ENCODE data around the gene SAMD5. TPM values are rescaled to one million over a fixed set of nuclear protein-coding genes. Genes with fewer than 3 reads are reported as not detected.
A peak's percentile ranks its signal among the peaks of the same experiment; 100 is the strongest.

The SAMD5 gene
- total RNA-seq, 1 experiment from 2014 or later: 6.1 TPM

DNA sequence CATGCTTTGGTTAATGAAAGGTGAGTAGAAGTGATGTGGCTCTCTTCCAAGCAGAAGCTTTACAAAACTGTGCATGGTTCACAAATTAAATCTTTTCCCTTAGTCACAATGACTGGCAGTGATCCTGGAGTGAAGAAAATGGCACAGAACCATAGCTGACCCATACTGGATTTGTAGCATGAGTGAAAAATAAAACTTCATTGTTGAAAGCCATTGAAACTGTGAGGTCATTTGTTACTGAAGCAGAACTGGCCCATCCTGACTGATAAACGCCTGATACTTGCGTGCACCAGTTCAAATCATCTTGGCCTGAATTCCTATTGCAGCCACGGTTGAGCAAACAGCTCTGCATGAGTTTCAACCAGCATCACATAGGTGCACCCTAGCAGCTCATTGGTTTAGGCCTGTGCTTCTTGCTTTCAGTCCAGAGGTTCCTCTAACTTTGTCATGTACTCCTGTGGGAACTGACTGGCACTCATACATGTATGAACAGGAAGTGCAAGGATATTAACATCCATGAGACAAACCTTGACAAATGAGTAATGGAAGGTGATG is 40.5 kb downstream of the SAMD5 start:
- Histone ChIP-seq H3K27ac (ENCODE audit: low read depth, low read length, poor library complexity, severe bottlenecking) (no peak overlapping the region), H3K9me3 (ENCODE audit: low read depth, low read length, poor library complexity, severe bottlenecking) (no peaks in the 10 kb centered on the region), H3K4me1 (ENCODE audit: insufficient read depth, low read length, poor library complexity, severe bottlenecking) (peaks cover 26% of the 10 kb centered on the region), H3K27me3 (replicated peaks; ENCODE audit: insufficient read depth, low read depth, low read length, poor library complexity) (no peaks in the 10 kb centered on the region), H3K36me3 (ENCODE audit: insufficient read depth, low read length, poor library complexity, severe bottlenecking) (no peaks in the 10 kb centered on the region), H3K4me3 (ENCODE audit: low read depth, low read length, poor library complexity, severe bottlenecking) (no peak overlapping the region)
- no TSS peak for BruUV-seq (replicated peaks)
- ChIA-PET CTCF (no interaction called here), POLR2A (ENCODE audit: low non-redundant PET) (interaction anchor here (0.6 kb wide), 1 partner anchor 9 kb away, joined by 3 read pairs; no protein-coding TSS in a partner anchor)
- TF ChIP-seq, protein P1, sequence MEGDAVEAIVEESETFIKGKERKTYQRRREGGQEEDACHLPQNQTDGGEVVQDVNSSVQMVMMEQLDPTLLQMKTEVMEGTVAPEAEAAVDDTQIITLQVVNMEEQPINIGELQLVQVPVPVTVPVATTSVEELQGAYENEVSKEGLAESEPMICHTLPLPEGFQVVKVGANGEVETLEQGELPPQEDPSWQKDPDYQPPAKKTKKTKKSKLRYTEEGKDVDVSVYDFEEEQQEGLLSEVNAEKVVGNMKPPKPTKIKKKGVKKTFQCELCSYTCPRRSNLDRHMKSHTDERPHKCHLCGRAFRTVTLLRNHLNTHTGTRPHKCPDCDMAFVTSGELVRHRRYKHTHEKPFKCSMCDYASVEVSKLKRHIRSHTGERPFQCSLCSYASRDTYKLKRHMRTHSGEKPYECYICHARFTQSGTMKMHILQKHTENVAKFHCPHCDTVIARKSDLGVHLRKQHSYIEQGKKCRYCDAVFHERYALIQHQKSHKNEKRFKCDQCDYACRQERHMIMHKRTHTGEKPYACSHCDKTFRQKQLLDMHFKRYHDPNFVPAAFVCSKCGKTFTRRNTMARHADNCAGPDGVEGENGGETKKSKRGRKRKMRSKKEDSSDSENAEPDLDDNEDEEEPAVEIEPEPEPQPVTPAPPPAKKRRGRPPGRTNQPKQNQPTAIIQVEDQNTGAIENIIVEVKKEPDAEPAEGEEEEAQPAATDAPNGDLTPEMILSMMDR (conservative IDR thresholded peaks at IDR 0.05; ENCODE audit: low read depth, low read length): no peak
- TF ChIP-seq EZH2 (IDR thresholded peaks at IDR 0.05; ENCODE audit: borderline replicate concordance, low read depth, low read length, poor library complexity, severe bottlenecking): no peak
- DNase-seq (ENCODE audit: low spot score): no peak
- intact Hi-C loops (cut with micrococcal nuclease; ENCODE audit: unreplicated experiment): no loop called here

DNA sequence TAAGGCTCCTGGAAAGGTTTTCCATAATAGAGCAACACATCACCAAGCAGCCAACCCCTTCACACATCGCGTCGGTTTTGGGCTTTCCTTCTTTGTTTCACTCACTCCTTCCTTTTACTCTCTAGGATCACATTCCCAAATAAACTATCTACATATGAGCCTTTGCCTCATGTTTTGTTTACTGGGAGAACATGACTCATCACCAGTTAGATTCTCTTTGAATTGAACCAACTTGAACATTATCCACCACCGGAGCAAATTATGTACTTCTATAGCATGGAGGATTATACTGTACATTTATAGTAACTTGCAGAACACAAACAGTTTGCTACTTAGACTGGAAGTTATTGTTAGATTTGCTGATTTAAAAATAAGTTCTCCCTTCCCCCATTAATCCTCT is 41.0 kb downstream of the SAMD5 start:
- Histone ChIP-seq H3K36me3 (ENCODE audit: insufficient read depth, low read length, poor library complexity, severe bottlenecking) (no peaks in the 10 kb centered on the region), H3K4me3 (ENCODE audit: low read depth, low read length, poor library complexity, severe bottlenecking) (no peak overlapping the region), H3K9me3 (ENCODE audit: low read depth, low read length, poor library complexity, severe bottlenecking) (no peaks in the 10 kb centered on the region), H3K4me1 (ENCODE audit: insufficient read depth, low read length, poor library complexity, severe bottlenecking) (peaks cover 26% of the 10 kb centered on the region), H3K27ac (ENCODE audit: low read depth, low read length, poor library complexity, severe bottlenecking) (no peak overlapping the region), H3K27me3 (replicated peaks; ENCODE audit: insufficient read depth, low read depth, low read length, poor library complexity) (no peaks in the 10 kb centered on the region)
- ChIA-PET CTCF (no interaction called here), POLR2A (ENCODE audit: low non-redundant PET) (interaction anchor here (0.6 kb wide), 1 partner anchor 9 kb away, joined by 3 read pairs; no protein-coding TSS in a partner anchor)
- no TSS peak for BruUV-seq (replicated peaks)
- no peak for DNase-seq (ENCODE audit: low spot score)
- TF ChIP-seq, protein P1 (conservative IDR thresholded peaks at IDR 0.05; ENCODE audit: low read depth, low read length): no peak
- TF ChIP-seq EZH2 (IDR thresholded peaks at IDR 0.05; ENCODE audit: borderline replicate concordance, low read depth, low read length, poor library complexity, severe bottlenecking): no peak
- intact Hi-C loops (cut with micrococcal nuclease; ENCODE audit: unreplicated experiment): no loop called here

- Histone ChIP-seq H3K9me3 (ENCODE audit: low read depth, low read length, poor library complexity, severe bottlenecking) (no peaks in the 10 kb centered on the region), H3K27me3 (replicated peaks; ENCODE audit: insufficient read depth, low read depth, low read length, poor library complexity) (no peaks in the 10 kb centered on the region), H3K36me3 (ENCODE audit: insufficient read depth, low read length, poor library complexity, severe bottlenecking) (no peaks in the 10 kb centered on the region), H3K27ac (ENCODE audit: low read depth, low read length, poor library complexity, severe bottlenecking) (no peak overlapping the region), H3K4me1 (ENCODE audit: insufficient read depth, low read length, poor library complexity, severe bottlenecking) (peaks cover 26% of the 10 kb centered on the region), H3K4me3 (ENCODE audit: low read depth, low read length, poor library complexity, severe bottlenecking) (no peak overlapping the region)
- ChIA-PET POLR2A (ENCODE audit: low non-redundant PET) (no interaction called here), CTCF (no interaction called here)
- peak; percentile 48 for DNase-seq (ENCODE audit: low spot score)
- no TSS peak for BruUV-seq (replicated peaks)
- no peak for TF ChIP-seq EZH2 (IDR thresholded peaks at IDR 0.05; ENCODE audit: borderline replicate concordance, low read depth, low read length, poor library complexity, severe bottlenecking)
- TF ChIP-seq, protein P1 (conservative IDR thresholded peaks at IDR 0.05; ENCODE audit: low read depth, low read length): no peak
- intact Hi-C loops (cut with micrococcal nuclease; ENCODE audit: unreplicated experiment): no loop called here
These were observed 43.5 kb downstream of the SAMD5 start for GRCh38 chr6:147551976-147552375.
